Rectal smooth muscle tissue (tissue), 1 donor: ENCODE measurements around the gene RXYLT1.

Experiments
- H3K27ac ChIP-seq: one replicate; pipeline ENCODE4 v1.7.0; 2013; ENCODE audit warnings: low read depth, low read length, inconsistent platforms
- H3K27me3 ChIP-seq: one replicate; pipeline ENCODE4 v1.7.0; 2013; ENCODE audit warnings: low read length; ENCODE audit not compliant: control insufficient read depth, insufficient read depth
- H3K36me3 ChIP-seq: one replicate; pipeline ENCODE4 v1.7.0; 2013; ENCODE audit warnings: low read length; ENCODE audit not compliant: control insufficient read depth, insufficient read depth
- H3K4me1 ChIP-seq: one replicate; pipeline ENCODE4 v1.7.0; 2013; ENCODE audit warnings: low read length; ENCODE audit not compliant: control insufficient read depth, insufficient read depth
- H3K4me3 ChIP-seq: one replicate; pipeline ENCODE4 v1.7.0; 2013; ENCODE audit warnings: low read length
- H3K9ac ChIP-seq: one replicate; pipeline ENCODE4 v1.7.0; 2013; ENCODE audit warnings: low read length

RXYLT1 gene

DNA sequence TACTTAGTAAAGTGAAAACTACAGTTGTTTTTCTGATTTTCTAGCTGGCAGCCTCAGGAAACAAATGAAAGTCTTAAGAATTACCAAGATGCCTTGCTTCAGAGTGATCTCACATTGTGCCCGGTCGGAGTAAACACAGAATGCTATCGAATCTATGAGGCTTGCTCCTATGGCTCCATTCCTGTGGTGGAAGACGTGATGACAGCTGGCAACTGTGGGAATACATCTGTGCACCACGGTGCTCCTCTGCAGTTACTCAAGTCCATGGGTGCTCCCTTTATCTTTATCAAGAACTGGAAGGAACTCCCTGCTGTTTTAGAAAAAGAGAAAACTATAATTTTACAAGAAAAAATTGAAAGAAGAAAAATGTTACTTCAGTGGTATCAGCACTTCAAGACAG, 28.9 kb downstream of the RXYLT1 start:
- Histone ChIP-seq H3K27me3 (no peaks in the 10 kb centered on the region), H3K27ac (no peak overlapping the region), H3K36me3 (peaks cover 7% of the 10 kb centered on the region), H3K9ac (no peak overlapping the region), H3K4me3 (no peak overlapping the region), H3K4me1 (no peaks in the 10 kb centered on the region)

DNA sequence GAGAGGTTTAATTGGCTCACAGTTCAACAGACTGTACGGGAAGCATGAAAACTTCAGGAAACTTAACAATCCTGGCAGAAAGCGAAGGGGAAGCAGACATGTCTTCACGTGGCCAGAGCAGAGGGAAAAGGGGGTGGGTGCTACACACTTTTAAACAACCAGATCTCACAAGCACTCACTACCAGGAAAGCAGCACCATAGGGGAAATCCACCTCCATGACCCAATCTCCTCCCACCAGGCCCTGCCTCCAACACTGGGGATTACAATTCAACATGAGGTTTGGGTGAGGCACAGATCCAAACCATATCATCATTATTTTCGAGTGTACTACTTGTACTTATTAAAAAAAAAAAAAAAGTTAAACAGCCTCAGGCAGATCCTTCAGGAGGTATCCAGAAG, 29.9 kb downstream of the RXYLT1 start:
- H3K4me3 ChIP-seq = no peak overlapping the region
- no peaks in the 10 kb centered on the region for H3K27me3 ChIP-seq
- H3K9ac ChIP-seq = no peak overlapping the region
- H3K4me1 ChIP-seq = no peaks in the 10 kb centered on the region
- no peak overlapping the region for H3K27ac ChIP-seq
- peaks cover 7% of the 10 kb centered on the region for H3K36me3 ChIP-seq

DNA sequence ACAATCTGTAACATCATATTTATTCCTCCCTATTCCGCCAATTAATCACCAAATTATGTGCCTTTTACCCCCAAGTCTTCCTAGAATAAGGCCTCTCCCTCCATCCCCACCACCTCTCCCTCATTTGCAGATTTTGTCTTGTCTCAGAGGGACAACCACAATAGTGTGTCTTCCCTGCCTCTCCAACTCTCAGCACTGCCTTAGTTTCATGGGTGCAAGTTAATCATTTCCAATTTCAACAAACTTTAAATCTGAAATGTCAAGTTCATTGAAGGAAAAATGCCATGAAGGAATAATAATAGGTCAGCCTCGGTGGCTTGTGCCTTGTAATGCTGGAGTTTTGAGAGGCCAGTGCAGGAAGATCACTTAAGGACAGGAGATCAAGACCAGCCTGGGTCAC, 31.6 kb downstream of the RXYLT1 start:
- Histone ChIP-seq H3K4me1 (no peaks in the 10 kb centered on the region), H3K36me3 (peaks cover 7% of the 10 kb centered on the region), H3K27ac (no peak overlapping the region), H3K4me3 (no peak overlapping the region), H3K9ac (no peak overlapping the region), H3K27me3 (no peaks in the 10 kb centered on the region)

DNA sequence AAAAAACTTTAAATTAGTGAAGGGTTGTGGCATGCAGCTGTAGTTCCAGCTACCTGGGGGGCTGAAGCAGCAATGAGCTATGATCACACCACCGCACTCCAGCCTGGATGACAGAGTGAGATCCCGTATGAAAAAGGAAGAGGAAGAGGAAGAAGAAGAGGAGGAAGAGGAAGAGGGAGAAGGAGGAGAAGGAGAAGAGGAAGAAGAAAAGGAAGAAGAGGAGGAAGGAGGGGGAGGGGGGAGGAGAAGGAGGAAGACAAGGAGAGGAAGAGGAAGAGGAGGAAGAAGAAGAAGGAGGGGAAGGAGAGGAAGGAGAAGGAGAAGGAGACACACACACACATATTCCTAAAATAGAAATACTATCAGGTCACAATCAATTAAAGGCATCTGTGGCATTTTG, 32.0 kb downstream of the RXYLT1 start:
- no peak overlapping the region for H3K27ac ChIP-seq

DNA sequence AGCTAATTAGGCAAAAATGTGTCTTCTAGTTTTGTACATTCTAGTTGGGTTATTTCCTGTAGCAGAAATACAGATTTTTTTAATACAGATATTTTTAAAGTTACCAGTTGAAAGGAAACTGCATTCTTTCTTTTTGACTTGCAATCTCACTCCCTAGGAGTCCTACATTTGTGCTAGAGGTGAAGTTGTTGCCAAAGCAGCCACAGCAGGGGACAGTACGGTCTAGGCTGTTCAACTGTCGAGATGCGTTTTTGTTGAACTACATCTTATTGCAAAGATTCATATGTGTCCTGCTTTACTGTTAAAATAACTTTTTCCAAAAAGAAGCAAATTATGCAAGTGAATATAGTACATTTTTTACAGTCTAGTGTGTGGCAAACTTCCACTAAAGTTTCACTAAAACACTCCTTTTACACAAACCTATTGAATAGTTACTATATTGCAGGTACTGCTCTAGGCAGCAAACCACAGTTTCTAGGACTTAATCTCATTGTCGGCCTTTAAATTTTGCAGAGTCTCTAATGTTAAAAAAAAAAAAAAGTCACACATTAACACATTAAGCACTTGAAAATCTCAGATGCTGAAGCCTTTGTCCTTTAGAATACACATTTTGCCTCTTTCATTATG, 34.5 kb downstream of the RXYLT1 start:
- Histone ChIP-seq H3K4me3 (no peak overlapping the region), H3K4me1 (no peaks in the 10 kb centered on the region), H3K27me3 (no peaks in the 10 kb centered on the region), H3K27ac (no peak overlapping the region), H3K9ac (no peak overlapping the region), H3K36me3 (no peaks in the 10 kb centered on the region)

More for the DNA sequence above, 32.0 kb downstream of the RXYLT1 start:
- H3K4me3 ChIP-seq = no peak overlapping the region
- H3K9ac ChIP-seq = no peak overlapping the region
- peaks cover 7% of the 10 kb centered on the region for H3K36me3 ChIP-seq
- H3K27me3 ChIP-seq = no peaks in the 10 kb centered on the region
- no peaks in the 10 kb centered on the region for H3K4me1 ChIP-seq

DNA sequence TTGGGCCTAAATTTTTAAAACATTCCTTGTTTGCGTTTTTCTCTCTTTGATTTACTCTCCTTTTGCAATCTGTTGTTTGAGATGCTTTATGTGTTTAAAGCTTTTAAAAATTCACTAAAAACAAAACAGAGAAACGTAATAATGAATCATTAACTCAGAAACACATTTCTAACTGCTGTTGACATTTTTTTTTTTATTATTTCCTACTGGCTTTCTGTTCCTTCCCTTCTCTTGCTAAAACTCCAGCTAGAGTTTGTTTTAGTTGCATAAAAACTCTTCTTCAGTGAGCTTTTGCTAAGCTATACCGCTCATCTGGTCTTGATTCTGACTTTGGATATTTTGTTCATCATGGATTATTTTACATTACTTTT, 35.8 kb downstream of the RXYLT1 start:
- no peak overlapping the region for H3K9ac ChIP-seq
- no peak overlapping the region for H3K27ac ChIP-seq
- no peaks in the 10 kb centered on the region for H3K4me1 ChIP-seq
- no peaks in the 10 kb centered on the region for H3K27me3 ChIP-seq
- H3K36me3 ChIP-seq = no peaks in the 10 kb centered on the region
- H3K4me3 ChIP-seq = no peak overlapping the region

DNA sequence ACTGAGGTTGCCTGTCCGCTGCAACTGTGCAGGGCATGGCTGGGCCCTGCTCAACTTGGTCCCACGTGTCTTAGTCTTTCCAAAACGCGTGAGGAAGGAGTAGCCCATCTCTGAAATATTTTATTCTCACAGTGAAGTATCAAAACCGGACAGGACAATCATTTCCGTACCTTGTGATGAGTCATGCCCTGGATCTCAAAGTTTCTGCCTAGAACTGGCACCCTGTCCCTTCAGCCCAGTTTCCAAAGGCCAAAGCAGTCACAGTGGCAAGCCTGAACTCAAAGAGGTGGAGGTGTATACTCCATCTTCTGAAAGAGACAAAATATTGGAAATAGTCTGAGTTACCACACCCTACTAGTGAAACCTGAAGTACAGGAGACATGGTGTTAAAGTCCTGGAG, 36.3 kb downstream of the RXYLT1 start:
- Histone ChIP-seq H3K36me3 (no peaks in the 10 kb centered on the region), H3K27me3 (no peaks in the 10 kb centered on the region), H3K27ac (no peak overlapping the region), H3K4me1 (no peaks in the 10 kb centered on the region), H3K9ac (no peak overlapping the region), H3K4me3 (no peak overlapping the region)

DNA sequence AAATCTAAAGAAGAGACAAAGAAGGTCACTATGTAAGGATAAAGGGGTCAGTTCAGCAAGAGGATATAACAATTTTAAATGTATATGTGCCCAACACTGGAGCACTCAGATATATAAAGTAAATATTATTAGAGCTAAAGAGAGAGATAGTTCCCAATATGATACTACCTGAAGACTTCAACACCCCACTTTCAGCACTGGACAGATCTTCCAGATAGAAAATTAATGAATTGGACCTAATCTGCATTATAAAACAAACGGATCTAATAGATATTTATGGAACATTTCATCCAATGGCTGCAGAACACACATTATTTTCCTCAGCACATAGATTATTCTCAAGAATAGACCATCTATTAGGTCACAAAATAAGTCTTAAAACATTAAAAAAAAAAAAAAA, 40.7 kb downstream of the RXYLT1 start:
- Histone ChIP-seq H3K4me3 (no peak overlapping the region), H3K27ac (no peak overlapping the region), H3K36me3 (no peaks in the 10 kb centered on the region), H3K4me1 (no peaks in the 10 kb centered on the region), H3K9ac (no peak overlapping the region), H3K27me3 (no peaks in the 10 kb centered on the region)

DNA sequence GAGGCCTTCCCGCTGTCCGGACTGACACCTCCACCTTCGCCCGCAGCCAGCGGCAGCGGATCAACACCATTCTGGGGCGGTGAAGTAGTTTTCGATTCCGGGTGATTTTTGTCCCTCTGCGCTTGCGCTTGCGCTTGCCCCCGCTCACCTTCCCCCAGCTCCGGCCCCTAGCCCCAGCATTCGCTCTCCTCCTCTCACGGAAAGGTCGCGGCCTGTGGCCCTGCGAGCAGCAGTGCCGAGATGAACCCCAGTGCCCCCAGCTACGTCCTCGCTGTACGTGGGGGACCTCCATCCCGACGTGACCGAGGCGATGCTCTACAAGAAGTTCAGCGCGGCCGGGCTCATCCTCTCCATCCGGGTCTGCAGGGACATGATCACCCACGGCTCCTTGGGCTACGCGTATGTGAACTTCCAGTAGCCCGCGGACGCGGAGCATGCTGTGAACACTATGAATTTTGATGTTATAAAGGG, 42.1 kb downstream of the RXYLT1 start:
- Histone ChIP-seq H3K27ac (no peak overlapping the region), H3K36me3 (no peaks in the 10 kb centered on the region), H3K4me1 (no peaks in the 10 kb centered on the region), H3K4me3 (peak overlapping the region; percentile 62), H3K27me3 (no peaks in the 10 kb centered on the region), H3K9ac (no peak overlapping the region)

DNA sequence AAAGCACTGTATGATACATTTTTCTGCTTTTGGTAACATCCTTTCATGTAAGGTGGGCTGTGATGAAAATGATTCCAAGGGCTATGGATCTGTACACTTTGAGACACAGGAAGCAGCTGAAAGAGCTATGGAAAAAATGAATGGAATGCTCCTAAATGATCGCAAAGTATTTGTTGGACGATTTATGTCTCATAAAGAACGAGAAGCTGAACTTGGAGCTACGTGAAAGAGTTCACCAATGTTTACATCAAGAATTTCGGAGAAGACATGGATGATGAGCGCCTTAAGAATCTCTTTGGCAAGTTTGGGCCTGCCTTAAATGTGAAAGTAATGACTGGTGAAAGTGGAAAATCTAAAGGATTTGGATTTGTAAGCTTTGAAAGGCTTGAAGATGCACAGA, 42.6 kb downstream of the RXYLT1 start:
- peak overlapping the region; percentile 62 for H3K4me3 ChIP-seq
- no peak overlapping the region for H3K27ac ChIP-seq
- no peaks in the 10 kb centered on the region for H3K36me3 ChIP-seq
- H3K9ac ChIP-seq = no peak overlapping the region
- H3K27me3 ChIP-seq = no peaks in the 10 kb centered on the region
- H3K4me1 ChIP-seq = no peaks in the 10 kb centered on the region

DNA sequence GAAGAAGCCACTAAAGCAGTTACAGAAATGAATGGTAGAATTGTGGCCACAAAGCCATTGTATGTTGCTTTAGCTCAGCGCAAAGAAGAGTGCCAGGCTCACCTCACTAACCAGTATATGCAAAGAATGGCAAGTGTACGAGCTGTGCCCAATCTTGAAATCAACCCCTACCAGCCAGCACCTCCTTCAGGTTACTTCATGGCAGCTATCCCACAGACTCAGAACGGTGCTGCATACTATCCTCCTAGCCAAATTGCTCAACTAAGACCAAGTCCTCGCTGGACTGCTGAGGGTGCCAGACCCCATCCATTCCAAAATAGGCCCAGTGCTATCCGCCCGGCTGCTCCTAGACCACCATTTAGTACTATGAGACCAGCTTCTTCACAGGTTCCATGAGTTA, 43.3 kb downstream of the RXYLT1 start:
- H3K36me3 ChIP-seq = no peaks in the 10 kb centered on the region
- H3K27ac ChIP-seq = no peak overlapping the region
- no peak overlapping the region for H3K4me3 ChIP-seq
- no peak overlapping the region for H3K9ac ChIP-seq
- no peaks in the 10 kb centered on the region for H3K27me3 ChIP-seq
- no peaks in the 10 kb centered on the region for H3K4me1 ChIP-seq

DNA sequence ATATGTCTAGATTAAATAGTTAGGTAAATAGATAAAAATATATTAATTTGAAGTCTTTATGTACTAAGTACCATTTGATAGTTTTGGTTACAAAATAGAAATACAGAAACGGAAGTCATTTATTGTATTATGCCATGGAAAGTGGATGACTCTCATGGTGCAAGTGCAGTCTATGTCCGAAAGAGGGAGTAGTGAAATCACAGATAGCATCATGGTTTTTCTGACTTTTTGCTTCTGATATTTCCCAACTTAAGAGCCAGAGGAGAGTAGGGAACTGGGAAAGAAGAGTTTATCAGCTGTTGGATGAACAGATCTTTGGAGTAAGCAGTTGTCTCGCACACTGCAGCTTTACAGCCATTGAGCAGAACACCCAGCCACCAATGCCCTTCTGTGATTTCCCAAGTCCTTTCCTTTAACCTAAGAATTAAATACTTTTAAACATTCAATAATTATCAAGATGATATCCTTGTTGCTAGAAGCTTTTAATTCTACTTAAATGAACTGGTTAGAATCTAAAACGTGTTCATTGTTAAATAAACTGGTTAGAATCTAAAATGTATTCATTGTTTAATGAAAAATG, 46.4 kb downstream of the RXYLT1 start:
- Histone ChIP-seq H3K9ac (no peak overlapping the region), H3K4me1 (no peaks in the 10 kb centered on the region), H3K36me3 (no peaks in the 10 kb centered on the region), H3K4me3 (no peak overlapping the region), H3K27me3 (no peaks in the 10 kb centered on the region), H3K27ac (no peak overlapping the region)

DNA sequence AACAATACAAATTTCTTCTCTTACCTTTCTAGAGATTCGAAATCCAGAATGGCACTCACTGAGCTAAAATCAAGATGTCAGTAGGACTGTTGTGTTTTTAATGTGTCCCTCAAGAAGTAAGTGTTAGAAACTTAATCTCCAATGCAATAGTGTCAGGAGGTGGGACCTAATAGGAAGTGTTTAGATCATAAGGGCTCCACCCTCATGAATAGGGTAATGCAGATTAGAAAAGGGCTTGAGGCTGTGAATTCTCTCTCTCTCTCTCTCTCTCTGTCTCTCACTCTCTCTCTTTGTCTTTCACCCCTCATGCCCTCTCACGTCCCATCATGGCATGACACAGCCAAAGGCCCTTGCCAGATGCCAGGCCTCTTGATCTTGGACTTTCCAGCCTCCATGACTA, 49.2 kb downstream of the RXYLT1 start:
- Histone ChIP-seq H3K27ac (no peak overlapping the region), H3K36me3 (no peaks in the 10 kb centered on the region), H3K4me3 (no peak overlapping the region), H3K27me3 (no peaks in the 10 kb centered on the region), H3K9ac (no peak overlapping the region), H3K4me1 (no peaks in the 10 kb centered on the region)
